Endothelial cell of umbilical vein (primary cell): ENCODE data around the gene S100A16. TPM values are rescaled to one million over a fixed set of nuclear protein-coding genes. Genes with fewer than 3 reads are reported as not detected.

Source experiments
- BruUV-seq: library from RNA; stranded (reverse); fragments of 400-500 nt; replicated peaks from 2 replicates; lab custom pipeline; 2021; lab: Mats Ljungman, UMichigan
- CTCF ChIA-PET: fragments of 300-600, 350-600 bp; sonication (Branson Sonifier 250); formaldehyde crosslinking; loops from one replicate; lab custom pipeline; 2021; ENCODE audit warnings: antibody characterized with exemption, inconsistent platforms; lab: Charles Lee
- POLR2A ChIA-PET: fragments of 300-600, 350-600 bp; sonication (Branson Sonifier 250); formaldehyde crosslinking; loops from one replicate; lab custom pipeline; 2021; ENCODE audit warnings: antibody characterized with exemption, inconsistent platforms; lab: Charles Lee
- DNase-seq: peaks from one replicate; pipeline ENCODE4 v3.0.0-alpha.2; 2011; ENCODE audit warnings: low read depth, low spot score
- FAIRE-seq: peaks from 2 replicates; lab custom pipeline; 2011; peaks lifted over from hg19 to GRCh38; lab: Jason Lieb, UNC
- H2AFZ ChIP-seq: 2 replicates; pipeline ENCODE4 v1.6.0; 2012; ENCODE audit warnings: low read depth, low read length, control low read depth, inconsistent platforms
- H3K27ac ChIP-seq: 2 replicates; pipeline ENCODE4 v1.5.1; 2011; ENCODE audit warnings: low read depth, mild to moderate bottlenecking, control low read depth, low read length, moderate library complexity; ENCODE audit not compliant: insufficient read depth
- H3K27me3 ChIP-seq, 2 experiments: 2 replicates each; pipeline versions ENCODE4 v1.6.0 to v1.6.1; 2011; ENCODE audit warnings: low read length in 2 of 2, mixed read lengths in 1 of 2; ENCODE audit not compliant: control insufficient read depth in 2 of 2, insufficient read depth in 2 of 2
- H3K36me3 ChIP-seq, 2 experiments: 2 replicates in 1 of 2; 3 replicates in 1 of 2; pipeline ENCODE4 v1.5.1; 2011; ENCODE audit warnings: low read length in 2 of 2, mild to moderate bottlenecking in 1 of 2, moderate library complexity in 1 of 2; ENCODE audit not compliant: control insufficient read depth in 2 of 2, insufficient read depth in 2 of 2; ENCODE audit errors: extremely low read depth in 1 of 2
- H3K4me1 ChIP-seq: 3 replicates; pipeline ENCODE4 v1.5.1; 2011; ENCODE audit warnings: mild to moderate bottlenecking, low read length; ENCODE audit not compliant: control insufficient read depth, insufficient read depth; ENCODE audit errors: extremely low read depth
- H3K4me2 ChIP-seq: 2 replicates; pipeline ENCODE4 v1.6.1; 2011; ENCODE audit warnings: low read length, control low read depth, mixed read lengths; ENCODE audit not compliant: insufficient read depth
- H3K4me3 ChIP-seq, 3 experiments: fragments of 200-600 bp in 1 of 3; sonication (generic), shearing (Covaris generic) in 1 of 3; replicated peaks in 1 of 3; 2 replicates each; pipeline ENCODE4 v1.5.1; 2011 to 2016; ENCODE audit warnings: control low read depth in 3 of 3, low read length in 3 of 3, mild to moderate bottlenecking in 2 of 3, inconsistent platforms in 1 of 3, low read depth in 1 of 3, moderate library complexity in 1 of 3; ENCODE audit not compliant: insufficient read depth in 1 of 3
- H3K79me2 ChIP-seq: 2 replicates; pipeline ENCODE4 v1.6.0; 2012; ENCODE audit warnings: low read length, inconsistent platforms; ENCODE audit not compliant: control insufficient read depth, insufficient read depth
- H3K9ac ChIP-seq: replicated peaks from 2 replicates; pipeline ENCODE3; 2011; ENCODE audit warnings: low read length, control low read depth; ENCODE audit not compliant: insufficient read depth; ENCODE audit errors: extremely low read depth
- H3K9me1 ChIP-seq: replicated peaks from 3 replicates; pipeline ENCODE4 v1.6.0; 2011; ENCODE audit warnings: mild to moderate bottlenecking, low read length; ENCODE audit not compliant: control insufficient read depth, insufficient read depth; ENCODE audit errors: extremely low read depth
- H3K9me3 ChIP-seq: replicated peaks from 2 replicates; pipeline ENCODE4 v1.5.1; 2012; ENCODE audit warnings: low read length, inconsistent platforms; ENCODE audit not compliant: control insufficient read depth, insufficient read depth
- H4K20me1 ChIP-seq: replicated peaks from 2 replicates; pipeline ENCODE3; 2011; ENCODE audit warnings: mild to moderate bottlenecking, low read length; ENCODE audit not compliant: control insufficient read depth, insufficient read depth; ENCODE audit errors: extremely low read depth
- EZH2 ChIP-seq: IDR thresholded peaks from 2 replicates; pipeline ENCODE4 v1.6.1; 2012; ENCODE audit warnings: borderline replicate concordance, low read depth, mild to moderate bottlenecking, moderate library complexity, low read length, inconsistent platforms; ENCODE audit not compliant: severe bottlenecking
- FOS ChIP-seq: IDR thresholded peaks from 2 replicates; pipeline ENCODE4 v1.6.1; 2011; ENCODE audit warnings: mild to moderate bottlenecking, low read length, moderate library complexity, borderline replicate concordance; ENCODE audit not compliant: insufficient read depth
- GATA2 ChIP-seq: IDR thresholded peaks from 2 replicates; pipeline ENCODE4 v1.7.0; 2011; ENCODE audit warnings: low read depth, mild to moderate bottlenecking, moderate library complexity, mixed read lengths, low read length; ENCODE audit not compliant: insufficient read length, insufficient read depth
- JUN ChIP-seq: IDR thresholded peaks from 2 replicates; pipeline ENCODE4 v1.6.1; 2011; ENCODE audit warnings: borderline replicate concordance, low read depth; ENCODE audit not compliant: insufficient read length, insufficient read depth
- MYC ChIP-seq: IDR thresholded peaks from one replicate; pipeline ENCODE4 v1.6.1; 2011; ENCODE audit warnings: mild to moderate bottlenecking, low read depth, low read length
- POLR2A ChIP-seq: IDR thresholded peaks from 2 replicates; pipeline ENCODE4 v1.6.1; 2012; ENCODE audit warnings: low read depth, mild to moderate bottlenecking, control low read depth, low read length
- POLR2AphosphoS5 ChIP-seq: IDR thresholded peaks from 2 replicates; pipeline ENCODE4 v1.6.1; 2012; ENCODE audit warnings: low read depth, mild to moderate bottlenecking, control low read depth, low read length, moderate library complexity; ENCODE audit not compliant: insufficient read depth
- dilution Hi-C: fragments of 300-500 bp; cut with MboI; formaldehyde crosslinking; loops from one replicate; pipeline ENCODE4 v1.15.0; 2019; ENCODE audit warnings: low sequenced_read_pairs; ENCODE audit not compliant: extremely low pct_ligation_motif_present
- intact Hi-C: fragments of 100-400 bp; cut with micrococcal nuclease; formaldehyde crosslinking; loops from one replicate; pipeline ENCODE4 v1.10.0; 2022
- polyA plus RNA-seq, 4 experiments: library from polyadenylated mRNA; depleted of rRNA in 3 of 4; stranded (reverse) in 3 of 4; unstranded in 1 of 4; fragments of >200 nt; gene quantifications; 2 replicates each; pipeline versions ENCODE4 v1.2.1 to v1.2.3, GENCODE V29; 2011 to 2012; ENCODE audit warnings: missing spikeins in 1 of 4
- total RNA-seq: library from RNA; stranded (reverse); gene quantifications from 2 replicates; pipeline ENCODE4 v1.2.3, GENCODE V29; 2021
- TF ChIP-seq, protein P1 (sequence below): IDR thresholded peaks from 2 replicates; pipeline ENCODE4 v1.6.1; 2011; ENCODE audit not compliant: insufficient read depth, insufficient read length
- TF ChIP-seq, protein P2 (sequence below), 2 donors: IDR thresholded peaks; 1 replicate in 1 of 2; 2 replicates in 1 of 2; pipeline ENCODE4 v1.5.1; 2011; ENCODE audit warnings: low read length in 2 of 2, mild to moderate bottlenecking in 2 of 2, moderate library complexity in 2 of 2, control low read depth in 1 of 2, inconsistent platforms in 1 of 2, low read depth in 1 of 2; ENCODE audit not compliant: insufficient read depth in 1 of 2; ENCODE audit errors: extremely low read depth in 1 of 2

The S100A16 gene
- total and polyA plus RNA-seq, 2 donors (not counting 3 experiments of a cell fraction or from before 2014, with no cell fraction given) = 701 to 1,770 TPM

DNA sequence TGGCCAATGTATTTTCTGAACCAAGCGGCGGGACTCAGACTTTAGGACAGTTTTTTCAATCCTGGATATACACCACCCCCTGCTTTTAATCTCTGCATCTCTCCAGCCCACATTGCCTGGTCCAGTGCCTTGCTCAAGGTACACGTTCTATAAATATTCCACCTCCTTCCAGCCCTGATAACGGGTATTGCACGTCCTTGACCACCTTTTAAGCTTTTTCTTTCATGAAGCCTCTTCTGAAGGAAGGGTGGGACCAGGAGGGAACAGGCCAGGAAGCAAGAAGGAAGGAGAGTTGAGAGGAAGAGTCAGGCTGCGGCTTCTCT is 3.4 kb downstream of the S100A16 start:
- no peaks in the 10 kb centered on the region for H4K20me1 ChIP-seq
- H3K79me2 ChIP-seq = peaks cover 45% of the 10 kb centered on the region
- no peaks in the 10 kb centered on the region for H3K9me1 ChIP-seq
- TSS peak; percentile 69 for BruUV-seq
- H3K9ac ChIP-seq = peak overlapping the region; percentile 98
- H3K36me3 ChIP-seq = peaks cover 13% of the 10 kb centered on the region in 2 experiments
- POLR2A ChIA-PET = interaction anchor here (1.4 to 4.9 kb wide), 3 partner anchors 18 to 43 kb away, joined by 4 to 43 read pairs (median 28); partner anchors contain the start of genes CHTOP, S100A1 and S100A13
- TF ChIP-seq GATA2 (peak; percentile 54), EZH2 (no peak)
- intact Hi-C loops = loop anchor here (1.0 kb wide), 5 partner anchors 11 to 76 kb away; partner anchors contain the start of genes CHTOP, S100A13 and SNAPIN
- CTCF ChIA-PET = interaction anchor here (5.4 to 7.7 kb wide), 2 partner anchors 18 to 37 kb away, joined by 42 to 54 read pairs; partner anchors contain the start of genes S100A1 and S100A13
- dilution Hi-C loops = no loop called here
- H3K4me2 ChIP-seq = peak overlapping the region; percentile 63
- H3K4me1 ChIP-seq = peaks cover 40% of the 10 kb centered on the region
- H3K27me3 ChIP-seq = no peaks in the 10 kb centered on the region
- FAIRE-seq = no peak
- H3K27ac ChIP-seq = peak overlapping the region; percentile 98
- no peaks in the 10 kb centered on the region for H3K9me3 ChIP-seq
- peak overlapping the region in 1 of 3 experiments; percentile 86 for H3K4me3 ChIP-seq
- H2AFZ ChIP-seq = no peak overlapping the region
- DNase-seq = no peak

DNA sequence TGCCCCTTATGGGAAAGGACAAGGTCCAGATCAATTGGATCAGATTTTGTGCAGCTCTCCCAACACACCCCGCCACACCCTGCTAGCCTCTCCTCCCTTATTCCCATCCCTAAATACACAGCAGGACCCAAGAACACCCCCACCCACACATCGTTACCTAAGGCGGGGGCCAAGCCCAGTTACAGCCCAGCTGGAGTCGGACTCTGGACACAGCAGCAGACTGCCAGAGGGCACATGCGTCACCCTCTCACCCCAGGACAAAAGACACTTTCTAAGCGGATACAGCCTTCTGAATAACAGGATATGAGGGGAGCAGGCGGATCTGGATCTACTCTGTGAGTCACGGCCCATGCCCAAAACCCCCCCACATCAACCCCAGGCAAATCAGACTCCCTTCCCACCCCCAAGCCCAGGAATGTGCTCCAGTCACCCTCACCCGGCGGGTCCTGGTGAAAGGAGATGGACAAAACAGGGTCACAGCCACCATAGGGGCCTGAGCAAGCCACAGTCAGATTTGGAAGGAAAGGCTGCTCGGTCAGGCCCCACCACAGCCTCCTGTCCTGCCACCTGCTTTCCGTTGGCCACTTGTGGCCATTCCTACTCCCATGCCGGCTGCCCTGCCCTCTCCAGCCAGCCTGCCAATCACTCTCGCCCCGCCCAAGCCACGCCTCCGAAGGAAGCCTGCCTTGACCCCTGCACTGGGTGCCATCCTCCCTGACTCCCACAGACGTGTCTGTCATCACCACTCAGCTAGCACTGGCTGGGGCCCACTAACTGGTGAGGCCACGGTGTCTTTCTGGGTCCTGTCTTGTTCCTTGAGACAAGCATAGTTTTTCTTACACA is 4.0 kb downstream of the S100A16 start:
- Histone ChIP-seq H3K4me3 (peak overlapping the region; percentile 2 to 87 (median 86)), H2AFZ (no peak overlapping the region), H3K36me3 (peaks cover 13% of the 10 kb centered on the region in 2 experiments), H3K4me2 (peak overlapping the region; percentile 83), H3K9ac (peak overlapping the region; percentile 98), H3K27me3 (no peaks in the 10 kb centered on the region), H3K9me1 (no peaks in the 10 kb centered on the region), H4K20me1 (no peaks in the 10 kb centered on the region), H3K79me2 (peaks cover 45% of the 10 kb centered on the region), H3K9me3 (no peaks in the 10 kb centered on the region), H3K27ac (peak overlapping the region; percentile 98), H3K4me1 (peaks cover 40% of the 10 kb centered on the region)
- dilution Hi-C loops = no loop called here
- peak; percentile 33 for TF ChIP-seq GATA2
- TF ChIP-seq, protein P1, sequence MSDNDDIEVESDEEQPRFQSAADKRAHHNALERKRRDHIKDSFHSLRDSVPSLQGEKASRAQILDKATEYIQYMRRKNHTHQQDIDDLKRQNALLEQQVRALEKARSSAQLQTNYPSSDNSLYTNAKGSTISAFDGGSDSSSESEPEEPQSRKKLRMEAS = no peak
- TF ChIP-seq POLR2AphosphoS5 = peak; percentile 94
- TF ChIP-seq FOS = peak; percentile 99
- TF ChIP-seq, protein P2, sequence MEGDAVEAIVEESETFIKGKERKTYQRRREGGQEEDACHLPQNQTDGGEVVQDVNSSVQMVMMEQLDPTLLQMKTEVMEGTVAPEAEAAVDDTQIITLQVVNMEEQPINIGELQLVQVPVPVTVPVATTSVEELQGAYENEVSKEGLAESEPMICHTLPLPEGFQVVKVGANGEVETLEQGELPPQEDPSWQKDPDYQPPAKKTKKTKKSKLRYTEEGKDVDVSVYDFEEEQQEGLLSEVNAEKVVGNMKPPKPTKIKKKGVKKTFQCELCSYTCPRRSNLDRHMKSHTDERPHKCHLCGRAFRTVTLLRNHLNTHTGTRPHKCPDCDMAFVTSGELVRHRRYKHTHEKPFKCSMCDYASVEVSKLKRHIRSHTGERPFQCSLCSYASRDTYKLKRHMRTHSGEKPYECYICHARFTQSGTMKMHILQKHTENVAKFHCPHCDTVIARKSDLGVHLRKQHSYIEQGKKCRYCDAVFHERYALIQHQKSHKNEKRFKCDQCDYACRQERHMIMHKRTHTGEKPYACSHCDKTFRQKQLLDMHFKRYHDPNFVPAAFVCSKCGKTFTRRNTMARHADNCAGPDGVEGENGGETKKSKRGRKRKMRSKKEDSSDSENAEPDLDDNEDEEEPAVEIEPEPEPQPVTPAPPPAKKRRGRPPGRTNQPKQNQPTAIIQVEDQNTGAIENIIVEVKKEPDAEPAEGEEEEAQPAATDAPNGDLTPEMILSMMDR (IDR thresholded peaks at IDR 0.05; ENCODE audit: extremely low read depth in 1 of 2, insufficient read depth in 1 of 2, low read depth in 1 of 2, low read length in 2 of 2) = no peak
- peak; percentile 93 for TF ChIP-seq JUN
- TF ChIP-seq EZH2 = no peak
- TF ChIP-seq POLR2A = peak; percentile 93
- TF ChIP-seq MYC = peak; percentile 88
- peak; percentile 98 for DNase-seq
- POLR2A ChIA-PET = interaction anchor here (0.5 to 4.9 kb wide), 10 partner anchors 9 to 43 kb away, joined by 3 to 43 read pairs (median 4); partner anchors contain the start of genes CHTOP, S100A1 and S100A13
- CTCF ChIA-PET = interaction anchor here (2.2 to 7.7 kb wide), 3 partner anchors 8 to 37 kb away, joined by 10 to 54 read pairs (median 42); partner anchors contain the start of genes S100A1 and S100A13
- BruUV-seq = no TSS peak
- peak; percentile 99 for FAIRE-seq
- intact Hi-C loops = loop anchor here (1.0 kb wide), 7 partner anchors 11 to 76 kb away; partner anchors contain the start of genes CHTOP, S100A13 and SNAPIN
